CD14-positive monocyte (primary cell): Measurements from ENCODE around the gene ZNF264. TPM values are rescaled to one million over a fixed set of nuclear protein-coding genes. Genes with fewer than 3 reads are reported as not detected.

Source experiments
- DNase-seq, 3 donors: peaks; one replicate each; pipeline ENCODE4 v3.0.0-alpha.2; 2011 to 2022
- H2AFZ ChIP-seq: 2 replicates; pipeline ENCODE4 v1.6.0; 2012; ENCODE audit warnings: mild to moderate bottlenecking, low read depth, low read length, inconsistent platforms; ENCODE audit not compliant: insufficient read depth, poor library complexity, severe bottlenecking
- H3K27ac ChIP-seq, 2 donors: 1 replicate in 1 of 2; 2 replicates in 1 of 2; pipeline ENCODE4 v1.5.1; 2012 to 2013; ENCODE audit warnings: low read length in 2 of 2, control low read depth in 1 of 2, inconsistent platforms in 1 of 2, low read depth in 1 of 2, mild to moderate bottlenecking in 1 of 2
- H3K27me3 ChIP-seq, 2 donors: one replicate each; pipeline versions ENCODE4 v1.6.0 to v1.6.1; 2011 to 2013; ENCODE audit warnings: low read length in 2 of 2; ENCODE audit not compliant: control insufficient read depth in 2 of 2, insufficient read depth in 2 of 2
- H3K36me3 ChIP-seq, 2 donors: replicated peaks in 1 of 2; 1 replicate in 1 of 2; 2 replicates in 1 of 2; pipeline versions ENCODE4 v1.5.1 to v1.6.1; 2012 to 2013; ENCODE audit warnings: low read length in 2 of 2, control low read depth in 1 of 2, inconsistent platforms in 1 of 2, mild to moderate bottlenecking in 1 of 2; ENCODE audit not compliant: insufficient read depth in 2 of 2, control insufficient read depth in 1 of 2
- H3K4me1 ChIP-seq, 2 donors: 1 replicate in 1 of 2; 2 replicates in 1 of 2; pipeline versions ENCODE4 v1.5.1 to v1.6.1; 2012 to 2013; ENCODE audit warnings: low read length in 2 of 2, control low read depth in 1 of 2, inconsistent platforms in 1 of 2, mild to moderate bottlenecking in 1 of 2, moderate library complexity in 1 of 2; ENCODE audit not compliant: insufficient read depth in 2 of 2, control insufficient read depth in 1 of 2
- H3K4me2 ChIP-seq: replicated peaks from 2 replicates; pipeline ENCODE3; 2012; ENCODE audit warnings: low read length, moderate library complexity, mild to moderate bottlenecking; ENCODE audit not compliant: poor library complexity, severe bottlenecking; ENCODE audit errors: extremely low read depth
- H3K4me3 ChIP-seq, 3 experiments: fragments of 200-600 bp in 1 of 3; sonication (generic) in 1 of 3; replicated peaks in 1 of 3; 1 replicate in 2 of 3; 2 replicates in 1 of 3; pipeline ENCODE4 v1.5.1; 2011 to 2013; ENCODE audit warnings: low read length in 3 of 3, mild to moderate bottlenecking in 3 of 3, control low read depth in 2 of 3, low read depth in 2 of 3, inconsistent platforms in 1 of 3, moderate library complexity in 1 of 3
- H3K79me2 ChIP-seq: 2 replicates; pipeline ENCODE4 v1.6.0; 2012; ENCODE audit warnings: mild to moderate bottlenecking, control low read depth, inconsistent platforms, low read length, moderate library complexity; ENCODE audit not compliant: insufficient read depth
- H3K9ac ChIP-seq: 2 replicates; pipeline ENCODE4 v1.6.0; 2017; ENCODE audit warnings: low read length, mild to moderate bottlenecking; ENCODE audit not compliant: insufficient read depth, poor library complexity, severe bottlenecking
- H3K9me3 ChIP-seq, 2 donors: replicated peaks in 1 of 2; 1 replicate in 1 of 2; 2 replicates in 1 of 2; pipeline versions ENCODE4 v1.5.1 to v1.6.1; 2012 to 2013; ENCODE audit warnings: low read length in 2 of 2, control low read depth in 1 of 2; ENCODE audit not compliant: control insufficient read depth in 1 of 2, insufficient read depth in 1 of 2
- H4K20me1 ChIP-seq: 2 replicates; pipeline ENCODE4 v1.6.0; 2012; ENCODE audit warnings: mild to moderate bottlenecking, low read length, control low read depth, moderate library complexity; ENCODE audit not compliant: insufficient read depth
- H3K27ac Mint-ChIP-seq, 7 donors: one replicate each; pipeline ENCODE4 v1.8.0; 2020; ENCODE audit warnings: mild to moderate bottlenecking in 7 of 7, mixed read lengths in 7 of 7, moderate library complexity in 6 of 7, inconsistent platforms in 2 of 7
- H3K27me3 Mint-ChIP-seq, 3 donors: one replicate each; pipeline ENCODE4 v1.8.0; 2021 to 2022; ENCODE audit warnings: low read depth in 3 of 3, mild to moderate bottlenecking in 3 of 3, mixed read lengths in 3 of 3, moderate library complexity in 3 of 3, inconsistent platforms in 1 of 3
- H3K36me3 Mint-ChIP-seq, 2 donors: one replicate each; pipeline ENCODE4 v1.8.0; 2020; ENCODE audit warnings: mixed read lengths in 2 of 2, inconsistent platforms in 1 of 2, mild to moderate bottlenecking in 1 of 2
- H3K4me1 Mint-ChIP-seq: one replicate; pipeline ENCODE4 v1.8.0; 2020; ENCODE audit warnings: mild to moderate bottlenecking, mixed read lengths
- H3K4me3 Mint-ChIP-seq, 2 donors: one replicate each; pipeline ENCODE4 v1.8.0; 2020; ENCODE audit warnings: mild to moderate bottlenecking in 2 of 2, mixed read lengths in 2 of 2, moderate library complexity in 1 of 2
- H3K9me3 Mint-ChIP-seq, 7 donors: one replicate each; pipeline ENCODE4 v1.8.0; 2020 to 2022; ENCODE audit warnings: mixed read lengths in 7 of 7, mild to moderate bottlenecking in 6 of 7, moderate library complexity in 6 of 7, inconsistent platforms in 2 of 7
- WGBS: methylation state at CpG from one replicate; pipeline ENCODE4 v1.1.5; 2013; ENCODE audit warnings: missing lambda C conversion rate; ENCODE audit not compliant: insufficient coverage; 5-methylcytosine and 5-hydroxymethylcytosine counted together
- intact Hi-C, 2 donors: fragments of 100-400 bp; cut with micrococcal nuclease; formaldehyde crosslinking; loops; one replicate each; pipeline versions ENCODE4 v1.15.0 to v1.15.1; 2023
- polyA plus RNA-seq, 3 donors: library from polyadenylated mRNA; depleted of rRNA in 1 of 3; unstranded in 2 of 3; stranded (reverse) in 1 of 3; fragments of 300-500 nt in 2 of 3; fragments of >200 nt in 1 of 3; fragmentation: Illumina TruSeq in 2 of 3; gene quantifications; 1 replicate in 2 of 3; 2 replicates in 1 of 3; pipeline ENCODE4 v1.2.3, GENCODE V29; 2012 to 2021
- TF ChIP-seq, protein P1 (sequence below): fragments of 200-600 bp; IDR thresholded peaks from one replicate; pipeline ENCODE4 v1.8.0; 2022; ENCODE audit warnings: antibody characterized with exemption, mild to moderate bottlenecking

Gene ZNF264
- polyA plus RNA-seq, 3 donors: 5.3 to 6.9 (median 5.6) TPM

DNA sequence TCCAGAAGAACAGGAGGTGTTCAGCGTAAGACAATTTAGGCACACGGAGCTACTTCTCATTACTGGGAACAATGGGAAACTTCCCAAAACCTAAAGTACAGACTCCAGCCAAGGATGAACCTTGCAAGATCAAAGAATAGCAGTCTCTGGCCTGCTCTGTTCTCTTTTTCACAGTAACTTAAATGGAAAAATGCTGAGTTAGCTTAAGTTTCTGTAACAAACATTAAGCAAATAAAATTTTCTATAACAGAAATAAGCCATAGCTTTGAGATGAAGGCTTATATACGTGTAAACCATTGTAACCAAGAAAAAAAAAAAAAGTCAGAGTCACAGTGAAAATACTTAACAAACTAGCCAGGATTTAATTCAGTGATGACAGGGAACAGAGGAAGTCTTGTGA lies 70.7 kb downstream of the ZNF264 start:
- Histone ChIP-seq H3K36me3 (peaks cover 8 to 24% of the 10 kb centered on the region in 2 donors), H2AFZ (no peak overlapping the region), H3K9ac (no peak overlapping the region), H3K4me1 (no peaks in the 10 kb centered on the region), H3K27ac (no peak overlapping the region), H3K4me3 (no peak overlapping the region), H3K9me3 (no peaks in the 10 kb centered on the region), H3K4me2 (no peak overlapping the region), H3K27me3 (no peaks in the 10 kb centered on the region), H4K20me1 (no peaks in the 10 kb centered on the region), H3K79me2 (no peaks in the 10 kb centered on the region)
- H3K4me3 Mint-ChIP-seq: no peak overlapping the region
- no peaks in the 10 kb centered on the region for H3K4me1 Mint-ChIP-seq
- H3K36me3 Mint-ChIP-seq: peaks cover 25 to 35% of the 10 kb centered on the region in 2 donors
- intact Hi-C loops: no loop called here
- peaks cover 5 to 31% (median 8%) of the 10 kb centered on the region in 7 donors for H3K9me3 Mint-ChIP-seq
- peaks cover 0 to 1% (median 1%) of the 10 kb centered on the region in 3 donors for H3K27me3 Mint-ChIP-seq
- no peak overlapping the region for H3K27ac Mint-ChIP-seq
- no peak for DNase-seq
- WGBS: 100% methylated on average over 2 of the region's 3 CpGs
- TF ChIP-seq, protein P1, sequence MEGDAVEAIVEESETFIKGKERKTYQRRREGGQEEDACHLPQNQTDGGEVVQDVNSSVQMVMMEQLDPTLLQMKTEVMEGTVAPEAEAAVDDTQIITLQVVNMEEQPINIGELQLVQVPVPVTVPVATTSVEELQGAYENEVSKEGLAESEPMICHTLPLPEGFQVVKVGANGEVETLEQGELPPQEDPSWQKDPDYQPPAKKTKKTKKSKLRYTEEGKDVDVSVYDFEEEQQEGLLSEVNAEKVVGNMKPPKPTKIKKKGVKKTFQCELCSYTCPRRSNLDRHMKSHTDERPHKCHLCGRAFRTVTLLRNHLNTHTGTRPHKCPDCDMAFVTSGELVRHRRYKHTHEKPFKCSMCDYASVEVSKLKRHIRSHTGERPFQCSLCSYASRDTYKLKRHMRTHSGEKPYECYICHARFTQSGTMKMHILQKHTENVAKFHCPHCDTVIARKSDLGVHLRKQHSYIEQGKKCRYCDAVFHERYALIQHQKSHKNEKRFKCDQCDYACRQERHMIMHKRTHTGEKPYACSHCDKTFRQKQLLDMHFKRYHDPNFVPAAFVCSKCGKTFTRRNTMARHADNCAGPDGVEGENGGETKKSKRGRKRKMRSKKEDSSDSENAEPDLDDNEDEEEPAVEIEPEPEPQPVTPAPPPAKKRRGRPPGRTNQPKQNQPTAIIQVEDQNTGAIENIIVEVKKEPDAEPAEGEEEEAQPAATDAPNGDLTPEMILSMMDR: no peak

DNA sequence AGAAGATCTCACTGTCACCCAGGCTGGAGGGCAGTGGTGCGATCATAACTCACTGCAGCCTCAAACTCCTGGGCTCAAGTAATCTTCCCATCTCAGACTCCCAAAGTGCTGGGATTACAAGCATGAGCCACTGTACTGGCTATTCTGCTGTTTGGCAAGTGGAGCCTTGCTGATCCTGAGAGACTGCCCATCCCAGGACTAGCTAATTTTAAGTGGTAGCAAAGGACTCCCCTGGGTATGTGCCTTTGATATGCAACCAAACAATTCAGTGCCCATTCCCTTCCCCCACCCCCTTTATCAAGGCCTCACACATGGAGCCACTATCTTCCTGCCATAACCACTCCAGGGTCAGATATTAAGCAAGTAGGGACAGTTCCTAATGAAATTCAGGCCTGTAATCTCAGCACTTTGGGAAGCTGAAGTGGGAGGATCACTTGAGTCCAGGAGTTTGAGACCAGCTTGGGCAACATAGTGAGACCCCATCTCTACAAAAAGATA lies 72.0 kb downstream of the ZNF264 start:
- DNase-seq: no peak
- Mint-ChIP-seq H3K9me3 (peaks cover 5 to 22% (median 8%) of the 10 kb centered on the region in 7 donors), H3K4me1 (no peaks in the 10 kb centered on the region)

More for the DNA sequence above, 72.0 kb downstream of the ZNF264 start:
- Histone ChIP-seq H3K9me3 (no peaks in the 10 kb centered on the region), H3K36me3 (peaks cover 8 to 24% of the 10 kb centered on the region in 2 donors), H3K4me3 (no peak overlapping the region), H4K20me1 (no peaks in the 10 kb centered on the region), H3K4me2 (no peak overlapping the region), H3K4me1 (no peaks in the 10 kb centered on the region), H3K9ac (no peak overlapping the region), H2AFZ (no peak overlapping the region), H3K27me3 (no peaks in the 10 kb centered on the region), H3K79me2 (no peaks in the 10 kb centered on the region), H3K27ac (no peak overlapping the region)
- no CpG with 5 or more reads among the region's 1 CpG for WGBS
- peaks cover 0 to 1% (median 1%) of the 10 kb centered on the region in 3 donors for H3K27me3 Mint-ChIP-seq
- intact Hi-C loops: no loop called here
- H3K36me3 Mint-ChIP-seq: peaks cover 22 to 30% of the 10 kb centered on the region in 2 donors
- H3K4me3 Mint-ChIP-seq: no peak overlapping the region
- TF ChIP-seq, protein P1: no peak
- H3K27ac Mint-ChIP-seq: peak overlapping the region in 1 of 7 donors; percentile 10
